Inflammatory macrophage treated with lipopolysaccharide for 1 hour (primary cell): ENCODE data around the gene AGAP1.

Experiments
- DNase-seq, 2 donors: peaks; one replicate each; pipeline ENCODE4 v3.0.0-alpha.2; 2020 to 2022

AGAP1 gene

GRCh38 chr2:235670974-235671787 is 177.3 kb downstream of the AGAP1 start:
- no peak for DNase-seq

DNA sequence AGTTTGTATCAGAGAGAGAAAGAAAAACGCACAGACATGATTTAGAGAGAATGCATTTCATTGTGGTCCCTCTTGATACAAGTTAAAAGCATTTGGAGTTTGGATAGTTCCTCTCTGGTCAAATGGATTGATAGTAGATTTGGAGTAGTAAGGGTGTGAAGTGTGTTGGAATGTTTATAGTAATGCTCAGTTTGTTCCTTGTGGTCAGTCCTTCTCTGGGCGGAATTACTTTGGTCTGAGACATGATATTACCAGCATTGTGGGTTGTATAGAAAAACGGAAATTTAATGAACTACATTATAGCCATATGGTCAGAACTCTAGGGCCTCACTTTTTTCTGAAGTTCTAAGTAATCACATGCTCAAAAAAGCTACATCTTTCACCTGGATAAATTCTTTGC is 178.9 kb downstream of the AGAP1 start:
- DNase-seq: no peak

GRCh38 chr2:235674146-235674545 is 180.3 kb downstream of the AGAP1 start:
- no peak for DNase-seq

- DNase-seq: no peak
Measured at GRCh38 chr2:235674812-235675211, 181.0 kb downstream of the AGAP1 start.

- no peak for DNase-seq
Measured at GRCh38 chr2:235675678-235676535, 182.1 kb downstream of the AGAP1 start.

DNA sequence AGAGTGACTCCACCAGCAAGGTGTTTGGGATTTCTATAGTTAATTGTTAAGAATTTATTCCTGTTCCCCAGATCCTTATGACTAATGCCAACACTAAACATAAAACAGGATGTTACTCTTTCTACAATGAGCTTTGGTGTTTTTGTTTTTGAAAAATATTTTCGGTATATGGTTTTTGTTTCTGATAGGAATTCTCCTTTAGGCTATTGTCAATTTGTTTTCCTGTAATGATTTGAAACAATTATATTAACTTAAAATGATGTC is 182.6 kb downstream of the AGAP1 start:
- no peak for DNase-seq

DNA sequence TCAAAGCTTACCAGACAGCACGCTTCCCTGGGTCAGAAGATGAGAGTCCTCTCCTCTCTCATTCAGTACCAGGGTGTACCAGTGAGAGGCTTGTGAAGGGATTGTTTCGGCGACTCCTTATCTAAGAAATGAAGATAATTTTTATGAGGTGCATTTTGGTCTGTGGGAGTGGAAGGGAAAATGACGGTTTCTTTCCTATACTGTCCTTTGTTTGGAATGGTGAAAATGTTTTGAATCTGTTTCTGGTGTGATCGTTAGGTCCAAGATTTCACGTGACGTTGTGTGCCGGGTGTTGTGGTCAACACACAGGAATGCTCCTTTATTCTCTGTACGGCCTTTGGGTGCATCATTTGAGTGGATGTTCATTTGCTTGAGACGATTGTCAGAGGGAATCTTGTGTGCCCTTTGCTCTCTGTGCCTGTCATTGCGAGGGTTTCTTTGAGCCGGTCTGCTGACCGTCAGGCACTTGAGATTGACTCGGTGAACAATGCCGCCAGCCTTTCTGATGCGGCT is 183.5 kb downstream of the AGAP1 start:
- no peak for DNase-seq

DNA sequence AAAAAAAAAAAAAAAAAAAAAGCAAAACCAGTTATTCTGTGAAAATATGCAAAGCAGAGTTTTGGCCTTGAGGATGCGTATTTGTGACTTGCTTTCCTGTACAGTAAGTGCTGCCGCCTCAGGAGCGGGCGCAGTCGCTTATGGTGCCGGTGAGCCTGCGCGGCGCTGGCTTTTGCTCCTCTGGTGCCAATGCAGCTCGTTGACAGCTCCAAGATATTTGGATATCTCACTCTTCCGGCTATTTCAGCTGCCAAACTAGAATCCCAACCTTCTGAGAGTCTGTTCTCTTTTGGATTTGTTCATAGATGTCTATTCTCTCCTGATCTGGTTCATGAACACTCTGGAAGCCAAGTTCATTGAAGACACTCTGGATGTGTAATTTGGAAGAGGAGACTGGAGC is 184.1 kb downstream of the AGAP1 start:
- DNase-seq: no peak

DNA sequence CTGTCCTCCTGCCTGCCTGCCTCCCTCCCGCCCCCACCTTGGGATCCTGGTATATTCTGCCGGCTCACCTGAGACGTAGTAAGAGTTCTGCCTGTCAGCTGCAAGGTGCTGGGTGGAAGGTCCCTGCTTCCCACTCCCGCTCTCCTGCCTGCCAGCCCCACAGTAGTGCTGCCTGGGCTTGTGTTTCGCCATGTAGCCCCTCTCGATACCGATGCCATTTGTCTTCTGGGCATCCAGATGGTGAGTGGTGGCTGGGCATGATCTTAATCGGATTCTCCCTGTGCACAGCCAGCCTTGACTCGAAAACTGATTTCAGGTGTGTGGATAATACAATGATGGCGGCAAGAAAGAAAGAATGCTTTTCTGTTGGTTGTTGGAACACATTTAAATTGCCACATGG is 184.9 kb downstream of the AGAP1 start:
- DNase-seq: no peak

- no peak for DNase-seq
Measured at GRCh38 chr2:235679471-235679870, 185.6 kb downstream of the AGAP1 start.

GRCh38 chr2:235685024-235685721 is 191.3 kb downstream of the AGAP1 start:
- no peak for DNase-seq

GRCh38 chr2:235688511-235689426 is 194.9 kb downstream of the AGAP1 start:
- DNase-seq: no peak

DNA sequence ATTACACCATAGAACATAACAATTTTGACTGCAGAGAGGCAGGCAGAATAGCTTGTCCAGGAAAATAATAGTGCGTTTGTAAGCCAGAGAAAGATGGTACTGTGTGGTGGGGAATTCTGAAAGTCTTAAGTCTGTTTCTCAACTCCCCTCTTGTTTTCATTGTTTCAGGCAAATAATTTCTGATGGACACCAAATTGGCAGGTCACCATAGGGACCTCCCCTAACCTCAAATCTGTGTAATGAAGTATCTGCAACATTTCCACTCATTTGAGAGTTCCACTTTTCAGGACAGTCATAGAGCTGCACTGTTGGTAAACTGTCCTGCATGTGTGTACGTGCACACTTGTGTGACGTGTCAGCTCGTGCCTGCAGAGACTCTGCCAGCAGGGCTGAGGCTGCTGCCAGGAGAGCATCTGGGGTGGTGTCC is 195.6 kb downstream of the AGAP1 start:
- DNase-seq: no peak

DNA sequence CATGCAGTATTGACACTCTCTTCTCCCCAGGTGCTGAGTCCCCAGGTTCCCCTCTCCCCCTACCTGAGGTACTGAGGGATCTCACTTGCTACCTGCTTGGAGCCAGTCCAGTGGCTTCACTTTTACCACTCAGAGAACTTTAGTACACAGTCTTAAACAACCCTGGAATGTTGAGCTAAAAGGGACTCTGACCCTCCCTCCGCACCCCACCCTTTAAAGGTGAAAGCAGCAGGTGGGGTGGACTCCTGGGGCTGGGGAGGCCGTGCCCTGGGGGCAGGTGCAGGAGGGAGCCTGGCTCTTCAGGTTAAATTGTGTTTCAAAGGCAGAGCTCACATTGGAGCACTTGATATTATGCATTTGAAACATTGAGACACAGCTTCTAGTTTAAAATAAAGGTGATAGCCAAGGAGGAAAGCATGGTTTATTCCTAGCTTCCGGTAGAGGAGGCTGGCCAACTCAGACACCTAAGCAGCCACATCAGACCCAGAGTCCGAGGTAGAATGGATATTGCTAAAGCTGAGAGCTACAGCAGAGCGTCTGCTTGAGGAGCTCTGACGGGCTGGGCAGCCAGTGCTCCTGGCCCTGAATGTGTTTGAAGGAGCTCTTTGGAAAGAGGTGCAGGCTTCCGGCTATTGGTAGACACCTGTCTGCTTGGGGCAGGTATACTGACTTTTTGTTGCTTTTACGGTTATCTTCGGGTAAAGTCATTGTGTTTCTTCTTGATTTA is 196.4 kb downstream of the AGAP1 start:
- DNase-seq: no peak

DNA sequence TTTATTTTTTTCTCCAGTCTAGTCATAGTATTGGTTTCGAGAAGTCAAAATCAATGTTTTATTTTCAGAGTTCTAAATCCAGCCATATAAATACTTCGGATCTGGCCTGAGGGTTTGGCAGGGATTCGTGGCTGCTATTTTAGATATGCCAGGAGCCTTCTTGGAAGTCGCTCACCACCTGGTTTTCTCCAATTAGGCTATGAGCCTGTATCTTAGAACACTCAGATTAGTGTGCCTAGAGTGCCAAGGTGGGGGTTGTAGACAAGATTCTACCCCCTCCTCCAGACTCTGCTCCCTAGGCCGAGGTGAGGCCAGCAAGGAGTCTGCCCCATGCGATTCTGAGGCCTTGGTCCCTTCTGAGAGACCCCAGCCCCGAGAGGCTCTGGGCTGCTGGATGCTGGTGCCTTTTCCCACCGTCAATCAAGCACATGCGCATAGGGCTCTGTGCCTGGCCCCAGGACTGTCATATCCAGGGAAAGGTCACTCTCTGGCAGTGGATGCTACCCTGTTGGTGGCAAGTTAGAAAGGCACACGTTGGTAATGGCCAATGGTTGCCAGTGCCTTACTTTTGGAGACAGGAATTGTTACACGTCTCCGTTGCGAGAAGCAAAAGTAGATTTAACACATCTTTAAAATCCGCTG is 197.1 kb downstream of the AGAP1 start:
- no peak for DNase-seq

DNA sequence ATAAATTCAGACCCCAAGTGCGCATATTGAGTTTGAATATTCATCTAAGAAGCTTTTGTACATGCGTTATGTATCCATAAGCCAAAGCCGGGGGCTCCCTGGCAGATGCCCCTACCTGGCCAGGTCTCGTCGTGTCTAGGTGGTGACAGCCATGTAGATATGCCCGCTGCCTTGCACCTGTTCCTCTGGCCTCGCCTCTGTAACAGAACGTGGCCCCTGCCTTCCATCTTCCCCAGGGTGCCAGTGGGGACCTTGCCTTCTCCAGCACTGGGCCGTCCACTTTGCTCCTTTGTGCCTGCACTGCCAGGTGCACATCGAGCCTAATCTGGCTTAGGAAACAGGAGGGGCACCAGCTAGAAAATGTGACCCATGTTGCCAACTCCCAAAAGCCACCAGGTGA is 198.2 kb downstream of the AGAP1 start:
- no peak for DNase-seq

DNA sequence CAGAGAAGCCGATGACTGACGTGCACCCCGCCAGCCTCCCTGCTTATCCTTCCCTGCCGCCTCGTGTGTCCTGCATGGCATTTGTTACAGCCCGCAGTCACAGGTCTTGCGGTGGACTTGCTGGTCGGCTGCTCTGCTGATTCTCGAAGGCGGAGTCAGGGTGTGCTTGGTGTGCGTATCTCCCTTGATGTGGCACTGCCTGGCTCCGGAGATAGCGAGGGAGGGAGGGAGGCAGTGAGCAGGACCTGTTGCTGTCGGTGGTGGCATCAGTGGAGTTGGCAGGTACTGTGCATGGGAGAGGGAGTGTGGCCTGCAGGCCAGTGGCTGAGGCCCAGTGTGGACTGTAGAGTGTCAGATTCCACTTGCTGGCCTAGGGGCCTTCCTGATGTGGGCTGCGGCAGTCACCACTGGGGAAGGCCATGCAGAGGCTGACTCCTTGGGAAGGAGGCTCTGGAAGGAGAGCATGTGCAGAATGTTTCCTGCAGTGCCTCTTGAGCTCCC is 198.9 kb downstream of the AGAP1 start:
- DNase-seq: no peak

- no peak for DNase-seq
Measured at GRCh38 chr2:235693279-235693678, 199.4 kb downstream of the AGAP1 start.

DNA sequence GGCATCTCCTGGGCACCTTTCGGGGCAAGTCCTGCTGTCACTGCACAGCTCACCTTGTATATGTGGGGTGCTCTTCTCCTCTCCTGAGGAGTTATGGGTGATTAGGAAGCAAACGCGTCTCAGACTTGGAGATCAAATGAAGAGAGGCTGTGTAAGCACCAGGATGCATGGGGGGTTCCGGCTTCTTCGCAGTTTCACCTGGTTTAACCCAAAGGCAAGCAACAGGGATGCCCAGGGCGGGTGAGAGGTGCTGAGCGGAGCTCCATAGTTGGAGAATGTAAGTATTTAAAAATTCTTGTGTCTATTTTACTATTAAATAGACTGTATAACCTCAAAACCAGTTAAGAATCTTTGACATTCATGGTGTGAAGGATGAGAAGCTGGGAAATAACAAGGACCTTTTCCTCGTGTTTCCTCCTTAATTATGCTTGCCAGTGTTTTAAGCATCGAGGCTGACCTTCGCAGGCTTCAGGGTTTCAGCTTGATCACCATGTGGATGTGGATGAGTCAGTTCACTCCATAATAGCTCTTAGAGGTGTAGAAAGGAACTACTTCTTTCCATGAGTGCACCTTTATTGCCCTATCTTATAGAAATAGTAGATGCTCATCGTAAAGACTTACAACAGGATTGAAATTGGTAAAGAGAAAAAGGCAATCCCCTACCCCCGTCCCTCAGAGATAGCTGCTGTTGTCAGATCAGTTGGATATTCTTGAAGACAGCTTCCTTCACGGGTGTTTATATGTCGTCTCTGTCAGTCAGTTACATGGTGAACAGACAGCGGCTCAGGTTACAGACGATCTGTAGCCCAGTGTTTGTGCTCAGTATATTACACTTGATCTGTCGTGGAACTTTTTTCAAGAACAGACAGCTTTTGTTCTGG is 201.1 kb downstream of the AGAP1 start:
- no peak for DNase-seq

GRCh38 chr2:235695602-235695895 is 201.7 kb downstream of the AGAP1 start:
- DNase-seq: no peak
